HCT116 (cell line): ENCODE results near the gene HMGXB4. TPM values are rescaled to one million over a fixed set of nuclear protein-coding genes. Genes with fewer than 3 reads are reported as not detected.

Experiments
- ATAC-seq: fragments of 200-7000 bp; cut with Tn5 transposase; 2 replicates; pipeline ENCODE4 v1.9.1; 2020; ENCODE audit warnings: mild to moderate bottlenecking, moderate library complexity
- BruUV-seq: library from RNA; stranded (reverse); fragments of 400-500 nt; replicated peaks from 2 replicates; lab custom pipeline; 2021; lab: Mats Ljungman, UMichigan
- CTCF ChIA-PET: fragments of 300-600 bp; sonication (Branson Sonifier 250); formaldehyde crosslinking; loops from one replicate; lab custom pipeline; 2021; ENCODE audit warnings: antibody characterized with exemption; lab: Charles Lee
- POLR2A ChIA-PET: fragments of 300-600, 350-600 bp; sonication (Branson Sonifier 250); formaldehyde crosslinking; loops from one replicate; lab custom pipeline; 2021; ENCODE audit warnings: antibody characterized with exemption; lab: Charles Lee
- RAD21 ChIA-PET, 2 experiments: fragments of 300-600 bp; sonication (Branson Sonifier 250); formaldehyde crosslinking; loops; one replicate each; lab custom pipeline; 2023; ENCODE audit warnings: low total read pairs in 2 of 2; ENCODE audit not compliant: uncharacterized antibody in 2 of 2, unreplicated experiment in 2 of 2, low non-redundant PET in 1 of 2; lab: Charles Lee
- DNase-seq: peaks from one replicate; pipeline ENCODE4 v3.0.0-alpha.2; 2010; ENCODE audit warnings: low read depth, low spot score
- H2AFZ ChIP-seq: fragments of 200-600 bp; shearing (Covaris generic), sonication (generic); 2 replicates; pipeline ENCODE4 v1.6.1; 2017; ENCODE audit warnings: low read depth, mixed run types, mixed read lengths, antibody characterized with exemption, low read length; ENCODE audit not compliant: poor library complexity, severe bottlenecking
- H3K27ac ChIP-seq: 2 replicates; pipeline ENCODE4 v1.5.1; 2012; ENCODE audit warnings: low read depth, low read length
- H3K27me3 ChIP-seq: fragments of 200-600 bp; sonication (generic); 2 replicates; pipeline ENCODE4 v1.6.1; 2016; ENCODE audit warnings: mixed run types, low read length, mixed read lengths; ENCODE audit not compliant: insufficient read depth
- H3K36me3 ChIP-seq, 2 experiments: fragments of 200-500 bp in 1 of 2; fragments of 200-600 bp in 1 of 2; sonication (Bioruptor generic) in 1 of 2; sonication (generic) in 1 of 2; 2 replicates each; pipeline versions ENCODE4 v1.5.1 to v1.6.1; 2014 to 2016; ENCODE audit warnings: low read length in 2 of 2, inconsistent platforms in 1 of 2, mixed read lengths in 1 of 2, mixed run types in 1 of 2; ENCODE audit not compliant: insufficient read depth in 2 of 2, control insufficient read depth in 1 of 2
- H3K4me1 ChIP-seq, 2 experiments: fragments of 200-600 bp in 1 of 2; sonication (generic) in 1 of 2; 2 replicates each; pipeline versions ENCODE4 v1.5.1 to v1.6.1; 2012 to 2017; ENCODE audit warnings: low read length in 2 of 2, inconsistent platforms in 1 of 2, mild to moderate bottlenecking in 1 of 2, mixed read lengths in 1 of 2, mixed run types in 1 of 2, moderate library complexity in 1 of 2; ENCODE audit not compliant: insufficient read depth in 2 of 2, control insufficient read depth in 1 of 2
- H3K4me2 ChIP-seq: fragments of 200-600 bp; sonication (generic); 2 replicates; pipeline ENCODE4 v1.6.1; 2017; ENCODE audit warnings: mixed run types, low read length, mixed read lengths
- H3K4me3 ChIP-seq, 2 experiments: fragments of 200-600 bp in 1 of 2; sonication (generic) in 1 of 2; replicated peaks in 1 of 2; 2 replicates each; pipeline ENCODE4 v1.5.1; 2011 to 2016; ENCODE audit warnings: low read length in 2 of 2, control low read depth in 1 of 2, low read depth in 1 of 2, mild to moderate bottlenecking in 1 of 2, mixed read lengths in 1 of 2, mixed run types in 1 of 2
- H3K79me2 ChIP-seq: fragments of 200-600 bp; sonication (generic); 2 replicates; pipeline ENCODE4 v1.6.1; 2017; ENCODE audit warnings: mild to moderate bottlenecking, mixed run types, low read length, moderate library complexity, mixed read lengths; ENCODE audit not compliant: insufficient read depth
- H3K9ac ChIP-seq: fragments of 200-600 bp; sonication (generic); 2 replicates; pipeline ENCODE4 v1.6.1; 2016; ENCODE audit warnings: low read length, mixed read lengths
- H3K9me2 ChIP-seq: fragments of 200-600 bp; sonication (generic), shearing (Covaris generic); 2 replicates; pipeline ENCODE4 v1.6.1; 2017; ENCODE audit warnings: mixed run types, mild to moderate bottlenecking, moderate library complexity; ENCODE audit not compliant: insufficient read depth
- H3K9me3 ChIP-seq, 2 experiments: fragments of 200-500 bp in 1 of 2; fragments of 200-600 bp in 1 of 2; sonication (Bioruptor generic) in 1 of 2; sonication (generic) in 1 of 2; 2 replicates each; pipeline ENCODE4 v1.6.1; 2014 to 2017; ENCODE audit warnings: low read length in 2 of 2, mixed read lengths in 2 of 2, inconsistent platforms in 1 of 2, low read depth in 1 of 2, mild to moderate bottlenecking in 1 of 2, mixed run types in 1 of 2, moderate library complexity in 1 of 2; ENCODE audit not compliant: control insufficient read depth in 1 of 2, insufficient read depth in 1 of 2
- H4K20me1 ChIP-seq: fragments of 200-600 bp; sonication (generic), shearing (Covaris generic); 2 replicates; pipeline ENCODE4 v1.6.1; 2017; ENCODE audit warnings: mixed run types, mild to moderate bottlenecking, moderate library complexity; ENCODE audit not compliant: insufficient read depth
- JUND ChIP-seq: IDR thresholded peaks from 2 replicates; pipeline ENCODE4 v1.6.1; 2012
- POLR2A ChIP-seq: IDR thresholded peaks from 2 replicates; pipeline ENCODE4 v1.7.0; 2011; ENCODE audit warnings: borderline replicate concordance; ENCODE audit not compliant: insufficient read depth, insufficient read length; ENCODE audit errors: extremely low read depth
- POLR2AphosphoS5 ChIP-seq: IDR thresholded peaks from 2 replicates; pipeline ENCODE4 v1.6.1; 2011; ENCODE audit warnings: mild to moderate bottlenecking, low read depth, low read length, moderate library complexity
- TCF7L2 ChIP-seq: IDR thresholded peaks from 2 replicates; pipeline ENCODE4 v1.7.0; 2011; ENCODE audit warnings: borderline replicate concordance, inconsistent platforms; ENCODE audit not compliant: insufficient read depth, insufficient read length; ENCODE audit errors: extremely low read depth
- intact Hi-C: fragments of 100-400 bp; cut with micrococcal nuclease; formaldehyde crosslinking; loops from 2 replicates; pipeline ENCODE4 v1.10.0; 2022
- total RNA-seq: library from RNA; stranded (reverse); gene quantifications from one replicate; pipeline ENCODE4 v1.2.1, GENCODE V29; 2021; ENCODE audit not compliant: unreplicated experiment
- TF ChIP-seq, protein P1 (sequence below): IDR thresholded peaks from 2 replicates; pipeline ENCODE4 v1.6.1; 2012

Gene HMGXB4
- total RNA-seq, 1 experiment from 2014 or later = 36.7 TPM

DNA sequence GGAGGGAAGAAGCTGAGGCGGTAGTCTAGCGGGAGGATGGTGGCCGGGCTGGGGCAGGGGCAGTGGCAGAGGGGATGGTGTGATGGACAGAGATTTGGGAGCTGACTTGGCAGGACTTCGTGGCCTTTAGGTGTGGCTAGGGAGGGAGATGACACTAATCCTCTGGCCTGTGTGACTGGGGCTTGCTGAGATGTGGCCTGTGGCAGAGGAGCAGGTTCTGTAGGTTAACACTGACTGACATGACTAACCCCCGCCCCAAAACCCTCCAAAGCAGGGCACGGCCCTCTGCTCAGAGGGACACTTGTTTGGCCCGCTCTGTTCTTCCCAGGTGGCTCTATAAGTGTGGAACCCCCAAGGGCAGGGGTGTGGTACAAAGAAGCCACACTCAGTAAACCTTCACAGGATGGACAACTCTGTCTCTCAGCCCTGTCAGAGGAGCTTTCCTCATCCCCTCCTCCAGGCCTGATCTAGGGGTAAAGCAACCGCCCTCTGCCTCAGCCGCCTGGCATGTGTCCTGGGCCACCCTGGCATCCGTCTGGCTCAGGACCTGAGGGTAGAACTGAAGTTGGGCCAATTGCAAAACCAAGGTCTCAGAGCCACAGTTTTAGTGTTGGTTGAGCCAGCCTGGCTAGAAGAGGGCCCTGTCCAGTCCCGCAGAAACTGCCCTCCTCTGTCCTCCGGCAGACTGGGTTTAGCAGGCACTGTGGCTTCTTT is 58.0 kb downstream of the HMGXB4 start (continued):
- TF ChIP-seq TCF7L2 = no peak

- Histone ChIP-seq H3K27me3 (no peaks in the 10 kb centered on the region), H3K9me2 (no peaks in the 10 kb centered on the region), H3K27ac (no peak overlapping the region), H3K9me3 (no peaks in the 10 kb centered on the region), H3K4me1 (peaks cover 25 to 37% of the 10 kb centered on the region in 2 experiments), H4K20me1 (no peaks in the 10 kb centered on the region), H3K79me2 (0 out of 2 replicates have a peak, but pooled peaks cover 2% of the 10 kb centered on the region), H3K9ac (no peak overlapping the region), H3K36me3 (no peaks in the 10 kb centered on the region), H3K4me2 (no peak overlapping the region), H3K4me3 (no peak overlapping the region), H2AFZ (no peak overlapping the region)
- POLR2A ChIA-PET = no interaction called here
- ATAC-seq = no peak
- BruUV-seq = no TSS peak
- CTCF ChIA-PET = no interaction called here
- intact Hi-C loops = no loop called here
- RAD21 ChIA-PET = no interaction called here
- TF ChIP-seq POLR2AphosphoS5 = no peak
- TF ChIP-seq, protein P1, sequence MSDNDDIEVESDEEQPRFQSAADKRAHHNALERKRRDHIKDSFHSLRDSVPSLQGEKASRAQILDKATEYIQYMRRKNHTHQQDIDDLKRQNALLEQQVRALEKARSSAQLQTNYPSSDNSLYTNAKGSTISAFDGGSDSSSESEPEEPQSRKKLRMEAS = no peak
- no peak for TF ChIP-seq POLR2A
- no peak for TF ChIP-seq JUND
- DNase-seq = no peak
Observed at GRCh38 chr22:35315855-35316745, 58.8 kb downstream of the HMGXB4 start.
